Heart left ventricle (tissue), 13 donors: ENCODE results near the gene TMIE.

ENCODE experiments used
- CTCF ChIP-seq, 12 donors: fragments of 200-600 bp; sonication (generic) in 4 of 12; IDR thresholded peaks; one replicate each; pipeline versions ENCODE4 v1.5.0 to v1.8.0; 2018 to 2022; ENCODE audit warnings: antibody characterized with exemption in 12 of 12, mild to moderate bottlenecking in 5 of 12
- POLR2A ChIP-seq, 2 donors: fragments of 450-650 bp; IDR thresholded peaks; one replicate each; pipeline ENCODE4 v1.6.1; 2017; ENCODE audit warnings: antibody characterized with exemption in 2 of 2, mild to moderate bottlenecking in 2 of 2, moderate library complexity in 2 of 2
- donor health status: ischemic (EF 13 %, LVEDD 7.1; RV severe dilation, severe dysfunction).
- donor health status: DM: no; HTN: yes; CAD: no.
- donor health status: DM: no; HTN: no; CAD: no.
- donor health status: ischemic (EF 25% LVEDD 6.9; RV normal size, moderate dysfunction).
- donor health status: ischemic (EF 25% LVEDD 5.7; RV mildly dilated, moderate dysfunction).
- donor health status: ischemic (EF 35%, LVEDD 5.7; RV mildly dilated, moderate dysfunction).
- donor health status: nonischemic (EF 11% LVEDD 7.7; RV severe dilation, severe dysfunction).
- donor health status: DM: yes; HTN: yes; CAD: no.
- donor health status: PGD.
- donor health status: ischemic (EF 29% LVEDD 5.4; RV normal size, mild dysfunction).
- donor health status: nonischemic (EF 23%, LVEDD 6.1; RV moderate dilation, normal function).

- no peak for TF ChIP-seq CTCF (IDR thresholded peaks at IDR 0.05)
- no peak for TF ChIP-seq POLR2A (IDR thresholded peaks at IDR 0.05)
These were observed 34.7 kb upstream of the TMIE start for GRCh38 chr3:46666453-46666845.
